PC-3 (cell line): ENCODE results near the gene TADA2B. TPM values are rescaled to one million over a fixed set of nuclear protein-coding genes. Genes with fewer than 3 reads are reported as not detected.

ENCODE experiments used
- ATAC-seq: fragments of 200-7000 bp; cut with Tn5 transposase; 2 replicates; pipeline ENCODE4 v1.9.1; 2020; ENCODE audit warnings: mild to moderate bottlenecking, moderate library complexity
- BruUV-seq: library from RNA; stranded (reverse); fragments of 400-500 nt; replicated peaks from 2 replicates; lab custom pipeline; 2021; lab: Mats Ljungman, UMichigan
- CTCF ChIA-PET: fragments of 300-600 bp; sonication (Branson Sonifier 250); formaldehyde crosslinking; loops from one replicate; lab custom pipeline; 2022; ENCODE audit warnings: antibody characterized with exemption; lab: Charles Lee
- POLR2A ChIA-PET: fragments of 300-600 bp; sonication (Branson Sonifier 250); formaldehyde crosslinking; loops from one replicate; lab custom pipeline; 2022; ENCODE audit warnings: antibody characterized with exemption; ENCODE audit not compliant: unreplicated experiment; lab: Charles Lee
- DNase-seq: peaks from one replicate; pipeline ENCODE4 v3.0.0-alpha.2; 2015
- H2AFZ ChIP-seq: fragments of 300-600 bp; sonication (generic); 2 replicates; pipeline ENCODE4 v1.6.0; 2016; ENCODE audit warnings: antibody characterized with exemption, low read length
- H3F3A ChIP-seq: fragments of 300-600 bp; sonication (generic); one replicate; pipeline ENCODE4 v1.6.0; 2017; ENCODE audit warnings: antibody characterized with exemption, low read length, control low read depth, mild to moderate bottlenecking; ENCODE audit not compliant: unreplicated experiment
- H3K27ac ChIP-seq: fragments of 300-600 bp; sonication (generic); 2 replicates; pipeline ENCODE4 v1.5.1; 2016; ENCODE audit warnings: mild to moderate bottlenecking, low read length
- H3K27me3 ChIP-seq: fragments of 300-600 bp; sonication (generic); 2 replicates; pipeline ENCODE4 v1.6.1; 2016; ENCODE audit warnings: low read length, mixed read lengths
- H3K36me3 ChIP-seq: fragments of 300-600 bp; sonication (generic); 2 replicates; pipeline ENCODE4 v1.6.1; 2016; ENCODE audit warnings: low read depth, mixed run types, low read length, mixed read lengths
- H3K4me1 ChIP-seq: fragments of 300-600 bp; sonication (generic); 2 replicates; pipeline ENCODE4 v1.5.1; 2016; ENCODE audit warnings: low read length; ENCODE audit not compliant: insufficient read depth
- H3K4me2 ChIP-seq: fragments of 300-600 bp; sonication (generic); 2 replicates; pipeline ENCODE4 v1.6.0; 2016; ENCODE audit warnings: low read length
- H3K4me3 ChIP-seq: fragments of 300-600 bp; sonication (generic); 2 replicates; pipeline ENCODE4 v1.5.1; 2016; ENCODE audit warnings: mild to moderate bottlenecking, low read length, mixed read lengths
- H3K79me2 ChIP-seq: fragments of 300-600 bp; sonication (generic); 2 replicates; pipeline ENCODE4 v1.6.1; 2017; ENCODE audit warnings: low read length, mixed read lengths
- H3K9ac ChIP-seq: fragments of 300-600 bp; sonication (generic); 2 replicates; pipeline ENCODE4 v1.6.0; 2016; ENCODE audit warnings: mild to moderate bottlenecking, low read length
- H3K9me2 ChIP-seq: fragments of 300-600 bp; sonication (generic); replicated peaks from 2 replicates; pipeline ENCODE4 v1.6.1; 2016; ENCODE audit warnings: mixed run types, low read length, mixed read lengths
- H3K9me3 ChIP-seq: fragments of 300-600 bp; sonication (generic); 2 replicates; pipeline ENCODE4 v1.6.1; 2016; ENCODE audit warnings: low read length, mixed read lengths
- H4K20me1 ChIP-seq: fragments of 300-600 bp; sonication (generic); 2 replicates; pipeline ENCODE4 v1.6.1; 2016; ENCODE audit warnings: low read length, mixed read lengths
- CTCF ChIP-seq: fragments of 300-600 bp; sonication (generic); conservative IDR thresholded peaks from 2 replicates; pipeline ENCODE4 v1.5.1; 2017; ENCODE audit warnings: antibody characterized with exemption, low read depth, mild to moderate bottlenecking, low read length
- EZH2 ChIP-seq: fragments of 300-600 bp; sonication (generic); IDR thresholded peaks from one replicate; pipeline ENCODE4 v1.6.1; 2017; ENCODE audit warnings: antibody characterized with exemption, mild to moderate bottlenecking, low read length; ENCODE audit not compliant: unreplicated experiment
- EZH2phosphoT487 ChIP-seq: fragments of 300-600 bp; sonication (generic); IDR thresholded peaks from 2 replicates; pipeline ENCODE4 v1.6.1; 2018; ENCODE audit warnings: mild to moderate bottlenecking, antibody characterized with exemption, low read length, borderline replicate concordance
- intact Hi-C: fragments of 100-400 bp; cut with micrococcal nuclease; formaldehyde crosslinking; loops from 2 replicates; pipeline ENCODE4 v1.9.0; 2023
- total RNA-seq: library from RNA; depleted of rRNA; stranded (reverse); fragments of >200 nt; gene quantifications from 2 replicates; pipeline ENCODE4 v1.2.3, GENCODE V29; 2014

The TADA2B gene
- total RNA-seq, 1 experiment from 2014 or later: 14.7 TPM

GRCh38 chr4:7013175-7013574 is 30.0 kb upstream of the TADA2B start:
- intact Hi-C loops: no loop called here
- no peak overlapping the region for H3K27ac ChIP-seq
- no peaks in the 10 kb centered on the region for H3K9me3 ChIP-seq
- H2AFZ ChIP-seq: no peak overlapping the region
- H3F3A ChIP-seq: no peaks in the 10 kb centered on the region
- no peak overlapping the region for H3K9ac ChIP-seq
- ATAC-seq (no peak), DNase-seq (no peak)
- H3K4me3 ChIP-seq: no peak overlapping the region
- no TSS peak for BruUV-seq
- ChIA-PET POLR2A (no interaction called here), CTCF (no interaction called here)
- H3K27me3 ChIP-seq: no peaks in the 10 kb centered on the region
- no peaks in the 10 kb centered on the region for H4K20me1 ChIP-seq
- H3K4me1 ChIP-seq: no peaks in the 10 kb centered on the region
- H3K36me3 ChIP-seq: peaks cover 12% of the 10 kb centered on the region; the same call in 1 of the 2 replicates
- H3K4me2 ChIP-seq: no peak overlapping the region
- no peak for TF ChIP-seq EZH2
- no peak for TF ChIP-seq CTCF
- TF ChIP-seq EZH2phosphoT487: no peak
- no peaks in the 10 kb centered on the region for H3K9me2 ChIP-seq
- H3K79me2 ChIP-seq: no peaks in the 10 kb centered on the region

GRCh38 chr4:7014815-7015214 is 28.4 kb upstream of the TADA2B start:
- Histone ChIP-seq H3K36me3 (peaks cover 12% of the 10 kb centered on the region; the same call in 1 of the 2 replicates), H3K9ac (no peak overlapping the region), H3K4me3 (no peak overlapping the region), H3K79me2 (no peaks in the 10 kb centered on the region), H3K9me3 (no peaks in the 10 kb centered on the region), H2AFZ (no peak overlapping the region), H3K27me3 (no peaks in the 10 kb centered on the region), H3K9me2 (no peaks in the 10 kb centered on the region), H3K4me1 (no peaks in the 10 kb centered on the region), H3K27ac (no peak overlapping the region), H4K20me1 (no peaks in the 10 kb centered on the region), H3K4me2 (no peak overlapping the region), H3F3A (no peaks in the 10 kb centered on the region)
- TF ChIP-seq CTCF (no peak), EZH2phosphoT487 (no peak), EZH2 (no peak)
- intact Hi-C loops: no loop called here
- no TSS peak for BruUV-seq
- ChIA-PET POLR2A (interaction anchor here (0.6 kb wide), 1 partner anchor 24 kb away, joined by 9 read pairs; no protein-coding TSS in a partner anchor), CTCF (no interaction called here)
- DNase-seq (no peak), ATAC-seq (no peak)

DNA sequence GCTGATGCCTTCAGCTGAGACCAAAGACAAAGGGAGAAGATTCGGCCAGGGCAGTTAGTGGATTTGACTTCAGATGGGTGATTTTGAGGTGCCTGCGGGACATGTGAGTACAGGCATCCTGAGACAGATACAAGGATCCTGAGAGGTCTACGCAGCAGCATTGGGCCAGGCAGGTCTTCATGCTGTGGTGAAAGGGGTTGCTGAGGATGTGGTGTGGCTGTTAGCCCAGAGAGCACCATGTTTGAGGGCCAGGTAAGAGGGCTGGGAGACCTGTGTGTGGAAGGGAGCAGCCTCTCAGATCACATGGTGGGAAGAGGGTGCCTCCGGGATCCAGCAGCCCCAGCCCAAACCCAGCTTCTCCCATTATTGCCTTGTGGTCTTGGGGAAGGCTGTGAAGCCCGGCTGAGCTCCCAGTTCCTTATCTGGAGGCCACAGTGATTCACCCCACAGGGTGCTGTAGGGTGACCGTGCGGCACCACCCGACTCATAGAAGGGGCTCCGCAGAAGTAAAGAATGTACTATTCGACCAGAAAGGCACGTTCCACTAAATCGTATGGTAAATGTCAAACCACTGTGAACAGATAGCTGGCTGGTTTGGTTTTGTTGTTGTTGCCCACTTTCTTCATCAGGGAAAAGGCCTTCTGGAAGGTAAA is 27.7 kb upstream of the TADA2B start:
- no peak overlapping the region for H3K4me2 ChIP-seq
- no peaks in the 10 kb centered on the region for H3K9me2 ChIP-seq
- H3K4me1 ChIP-seq: no peaks in the 10 kb centered on the region
- no peak for ATAC-seq
- peaks cover 12% of the 10 kb centered on the region; the same call in 1 of the 2 replicates for H3K36me3 ChIP-seq
- no peaks in the 10 kb centered on the region for H3K79me2 ChIP-seq
- TF ChIP-seq EZH2 (no peak), CTCF (no peak), EZH2phosphoT487 (no peak)
- no peak overlapping the region for H3K27ac ChIP-seq
- CTCF ChIA-PET: no interaction called here
- H3K27me3 ChIP-seq: no peaks in the 10 kb centered on the region
- intact Hi-C loops: no loop called here
- no peak overlapping the region for H3K9ac ChIP-seq
- POLR2A ChIA-PET: interaction anchor here (0.6 kb wide), 1 partner anchor 23 kb away, joined by 9 read pairs; no protein-coding TSS in a partner anchor
- no peaks in the 10 kb centered on the region for H3K9me3 ChIP-seq
- no TSS peak for BruUV-seq
- H4K20me1 ChIP-seq: no peaks in the 10 kb centered on the region
- no peaks in the 10 kb centered on the region for H3F3A ChIP-seq
- H2AFZ ChIP-seq: no peak overlapping the region
- DNase-seq: no peak
- no peak overlapping the region for H3K4me3 ChIP-seq
